CD4-positive, alpha-beta T cell (primary cell): ENCODE measurements around the gene ERBB3. TPM values are rescaled to one million over a fixed set of nuclear protein-coding genes. Genes with fewer than 3 reads are reported as not detected.

Source experiments
- ATAC-seq: fragments of 200-7000 bp; cut with Tn5 transposase; one replicate; pipeline ENCODE4 v1.10.0; 2022; ENCODE audit warnings: mild to moderate bottlenecking; ENCODE audit not compliant: poor library complexity
- CTCF ChIA-PET: fragments of 350-600 bp; sonication (Branson Sonifier 250); formaldehyde crosslinking; loops from one replicate; lab custom pipeline; 2021; ENCODE audit warnings: antibody characterized with exemption, inconsistent platforms; lab: Charles Lee
- POLR2A ChIA-PET: fragments of 350-600 bp; sonication (Branson Sonifier 250); formaldehyde crosslinking; loops from one replicate; lab custom pipeline; 2021; ENCODE audit warnings: antibody characterized with exemption, inconsistent platforms; lab: Charles Lee
- DNase-seq, 14 experiments: peaks; one replicate each; pipeline ENCODE4 v3.0.0-alpha.2; 2013 to 2020; ENCODE audit warnings: mixed read lengths in 2 of 14
- H3K27ac ChIP-seq, 2 donors: one replicate each; pipeline versions ENCODE4 v1.5.1 to v1.7.0; 2013; ENCODE audit warnings: low read length in 2 of 2, low read depth in 1 of 2, mild to moderate bottlenecking in 1 of 2
- H3K27me3 ChIP-seq, 2 experiments: 1 replicate in 1 of 2; 2 replicates in 1 of 2; pipeline versions ENCODE4 v1.6.1 to v1.7.0; 2013; ENCODE audit warnings: low read length in 2 of 2, control low read depth in 1 of 2, mild to moderate bottlenecking in 1 of 2, moderate library complexity in 1 of 2; ENCODE audit not compliant: insufficient read depth in 2 of 2, control insufficient read depth in 1 of 2
- H3K36me3 ChIP-seq: one replicate; pipeline ENCODE4 v1.6.1; 2013; ENCODE audit warnings: low read length, control low read depth; ENCODE audit not compliant: insufficient read depth
- H3K4me1 ChIP-seq: one replicate; pipeline ENCODE4 v1.6.1; 2013; ENCODE audit warnings: low read length, control low read depth; ENCODE audit not compliant: insufficient read depth
- H3K4me3 ChIP-seq: one replicate; pipeline ENCODE4 v1.5.1; 2013; ENCODE audit warnings: mild to moderate bottlenecking, low read length, moderate library complexity
- H3K9me3 ChIP-seq, 2 experiments: 1 replicate in 1 of 2; 2 replicates in 1 of 2; pipeline versions ENCODE4 v1.6.1 to v1.7.0; 2013; ENCODE audit warnings: low read length in 2 of 2, mild to moderate bottlenecking in 2 of 2, control low read depth in 1 of 2, moderate library complexity in 1 of 2; ENCODE audit not compliant: control insufficient read depth in 1 of 2, insufficient read depth in 1 of 2
- H3K27ac Mint-ChIP-seq: one replicate; pipeline ENCODE4 v1.8.0; 2020; ENCODE audit warnings: mixed read lengths
- H3K27me3 Mint-ChIP-seq: one replicate; pipeline ENCODE4 v1.8.0; 2021; ENCODE audit warnings: mixed read lengths
- H3K36me3 Mint-ChIP-seq: one replicate; pipeline ENCODE4 v1.8.0; 2021; ENCODE audit warnings: low read depth, mixed read lengths
- H3K4me1 Mint-ChIP-seq: one replicate; pipeline ENCODE4 v1.8.0; 2021; ENCODE audit warnings: low read depth, mixed read lengths
- H3K4me3 Mint-ChIP-seq: one replicate; pipeline ENCODE4 v1.8.0; 2020; ENCODE audit warnings: mild to moderate bottlenecking, mixed read lengths
- H3K9me3 Mint-ChIP-seq: one replicate; pipeline ENCODE4 v1.8.0; 2020; ENCODE audit warnings: mixed read lengths
- CTCF ChIP-seq: fragments of 200-600 bp; IDR thresholded peaks from one replicate; pipeline ENCODE4 v1.8.0; 2022; ENCODE audit warnings: antibody characterized with exemption, mild to moderate bottlenecking
- intact Hi-C, 2 experiments: fragments of 100-400 bp; cut with DNase I in 1 of 2; cut with micrococcal nuclease in 1 of 2; formaldehyde crosslinking; loops; one replicate each; pipeline versions ENCODE4 v1.15.1 to v1.9.0; 2023 to 2025; cut with DNase I, micrococcal nuclease
- total RNA-seq, 174 experiments: library from RNA in 2 of 174; stranded (reverse) in 2 of 174; gene quantifications; one replicate each; pipeline ENCODE4 v1.2.3 and lab custom pipeline; 2021 to 2026

The ERBB3 gene
- total RNA-seq, 2 experiments from 2014 or later: 0.22 to 0.47 TPM

GRCh38 chr12:56078931-56079722 is 838 bp upstream of the ERBB3 start:
- H3K27me3 ChIP-seq: peaks cover 14 to 23% of the 10 kb centered on the region in 2 experiments
- peak; percentile 66 for TF ChIP-seq CTCF
- Mint-ChIP-seq H3K27ac (no peak overlapping the region), H3K36me3 (no peaks in the 10 kb centered on the region), H3K4me3 (peak overlapping the region; percentile 87), H3K4me1 (peaks cover 14% of the 10 kb centered on the region), H3K9me3 (no peaks in the 10 kb centered on the region), H3K27me3 (peaks cover 17% of the 10 kb centered on the region)
- DNase-seq (peak in 13 of 14 experiments; percentile 23 to 69 (median 44)), ATAC-seq (peak; percentile 67)
- H3K4me3 ChIP-seq: peak overlapping the region; percentile 76
- intact Hi-C loops: loop anchor here in 1 of 2 experiments (1.0 kb wide), 1 partner anchor 24 kb away; no protein-coding TSS in a partner anchor
- H3K9me3 ChIP-seq: no peaks in the 10 kb centered on the region
- POLR2A ChIA-PET: interaction anchor here (1.0 to 3.7 kb wide), 4 partner anchors 25 to 105 kb away, joined by 3 to 35 read pairs (median 7); partner anchors contain the start of genes PA2G4, RAB5B and ZC3H10
- CTCF ChIA-PET: interaction anchor here (0.7 to 5.1 kb wide), 10 partner anchors 9 to 110 kb away, joined by 3 to 32 read pairs (median 4); partner anchors contain the start of genes PA2G4, SMARCC2 and ZC3H10
- H3K4me1 ChIP-seq: peaks cover 21% of the 10 kb centered on the region
- H3K36me3 ChIP-seq: no peaks in the 10 kb centered on the region
- H3K27ac ChIP-seq: no peak overlapping the region

- Mint-ChIP-seq H3K4me3 (peak overlapping the region; percentile 83), H3K36me3 (no peaks in the 10 kb centered on the region), H3K27ac (no peak overlapping the region), H3K27me3 (peaks cover 17% of the 10 kb centered on the region), H3K4me1 (peaks cover 14% of the 10 kb centered on the region), H3K9me3 (no peaks in the 10 kb centered on the region)
- DNase-seq: no peak
- peaks cover 14 to 23% of the 10 kb centered on the region in 2 experiments for H3K27me3 ChIP-seq
- peaks cover 21% of the 10 kb centered on the region for H3K4me1 ChIP-seq
- H3K4me3 ChIP-seq: peak overlapping the region; percentile 76
- ChIA-PET CTCF (interaction anchor here (0.5 to 5.1 kb wide), 3 partner anchors 23 to 313 kb away, joined by 3 to 32 read pairs (median 4); partner anchors contain the start of gene PA2G4), POLR2A (interaction anchor here (0.6 to 3.7 kb wide), 4 partner anchors 24 to 107 kb away, joined by 3 to 35 read pairs (median 4); partner anchors contain the start of genes PA2G4, RAB5B and RPL41)
- TF ChIP-seq CTCF: no peak
- H3K36me3 ChIP-seq: no peaks in the 10 kb centered on the region
- ATAC-seq: no peak
- no peaks in the 10 kb centered on the region for H3K9me3 ChIP-seq
- intact Hi-C loops: no loop called here
- no peak overlapping the region for H3K27ac ChIP-seq
Observed at GRCh38 chr12:56080556-56081138, 682 bp downstream of the ERBB3 start.
